Transverse colon (tissue), 4 donors: Measurements from ENCODE around the gene NDUFAF2.

Experiments
- CTCF ChIP-seq, 5 experiments: fragments of 200-600 bp in 3 of 5; fragments of 450-650 bp in 2 of 5; sonication (generic) in 3 of 5; IDR thresholded peaks; 1 replicate in 2 of 5; 2 replicates in 3 of 5; pipeline ENCODE4 v1.5.1; 2016 to 2017; ENCODE audit warnings: antibody characterized with exemption in 5 of 5, inconsistent platforms in 3 of 5, mild to moderate bottlenecking in 2 of 5, moderate library complexity in 1 of 5
- EP300 ChIP-seq: sonication (generic); formaldehyde crosslinking; IDR thresholded peaks from one replicate; pipeline ENCODE4 v1.6.1; 2017; ENCODE audit warnings: antibody characterized with exemption, low read depth
- POLR2A ChIP-seq: fragments of 450-650 bp; IDR thresholded peaks from one replicate; pipeline ENCODE4 v1.6.1; 2016; ENCODE audit warnings: antibody characterized with exemption, mild to moderate bottlenecking, moderate library complexity
- POLR2AphosphoS5 ChIP-seq, 3 donors: sonication (generic); formaldehyde crosslinking; IDR thresholded peaks; one replicate each; pipeline ENCODE4 v1.6.1; 2016; ENCODE audit warnings: antibody characterized with exemption in 3 of 3

GRCh38 chr5:61198606-61199005 is 253.6 kb downstream of the NDUFAF2 start:
- TF ChIP-seq CTCF (IDR thresholded peaks at IDR 0.05): no peak
- TF ChIP-seq POLR2A: no peak
- no peak for TF ChIP-seq POLR2AphosphoS5 (IDR thresholded peaks at IDR 0.05)
- TF ChIP-seq EP300: no peak
